Placental epithelial cell (primary cell): ENCODE results near the gene ZNG1A. TPM values are rescaled to one million over a fixed set of nuclear protein-coding genes. Genes with fewer than 3 reads are reported as not detected.

Source experiments
- total RNA-seq: library from RNA; depleted of rRNA; stranded (reverse); fragments of >200 nt; gene quantifications from 2 replicates; pipeline ENCODE4 v1.2.3, GENCODE V29; 2012

ZNG1A gene
- total RNA-seq = 9.4 and 15.7 TPM in 2 replicates

DNA sequence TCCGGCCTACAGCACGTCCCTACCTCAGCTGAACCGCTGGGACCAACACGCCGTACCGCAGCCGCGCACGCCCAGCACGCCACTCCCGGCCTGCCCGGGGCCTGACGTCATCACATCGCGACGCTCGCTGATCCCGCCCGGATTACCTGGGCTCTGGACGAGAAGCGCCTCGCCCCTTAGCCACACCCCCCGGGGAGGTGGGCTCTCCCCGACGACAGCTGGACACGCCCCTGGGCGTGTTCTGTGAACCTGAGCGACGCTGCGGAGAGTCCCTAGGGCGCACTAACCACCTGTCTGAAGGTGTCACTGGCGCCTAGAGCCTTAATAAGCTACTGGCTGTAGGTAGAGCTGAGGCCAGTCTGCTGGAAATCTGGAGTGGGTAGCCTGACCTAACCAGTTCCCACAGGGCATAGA, at the start of gene ZNG1A:
Gene ZNG1A (minus strand): TSS at position 87 of the 414 bp plus-strand sequence. CDS start 87 bp downstream, outside the sequence.

GRCh38 chr9:214648-215493, 36.0 kb upstream of the ZNG1A start, which contains the start of gene DOCK8:
Gene DOCK8, plus strand, starts transcription at chr9:214865. Its CDS starts 112 bp downstream, at chr9:214977.

GRCh38 chr9:117995-118467, 60.8 kb downstream of the ZNG1A start, which contains the start of gene FOXD4:
Gene FOXD4, minus strand, starts transcription at chr9:118417. Its CDS starts 298 bp downstream, at chr9:118119.

Other genes with a start within 250 kb of the ZNG1A start
- 2.8 and 7.1 TPM in 2 replicates for gene WASHC1, start 149.6 kb downstream of the ZNG1A start, total RNA-seq
- under 0.01 TPM in 1 of 2 replicates, not detected in the other for gene FOXD4, start 60.6 kb downstream of the ZNG1A start, total RNA-seq
- gene DOCK8, start 35.8 kb upstream of the ZNG1A start, total RNA-seq = 1.6 and 2.0 TPM in 2 replicates